GM23338 (cell line): Measurements from ENCODE around the gene SLC7A4. TPM values are rescaled to one million over a fixed set of nuclear protein-coding genes. Genes with fewer than 3 reads are reported as not detected.

Source experiments
- ATAC-seq: fragments of 200-7000 bp; cut with Tn5 transposase; 3 replicates; pipeline ENCODE4 v1.9.1; 2020
- DNase-seq: peaks from one replicate; pipeline ENCODE4 v3.0.0-alpha.2; 2015; ENCODE audit warnings: low spot score
- H2AFZ ChIP-seq: fragments of 200-600 bp; sonication (generic); 2 replicates; pipeline ENCODE4 v1.8.0; 2016; ENCODE audit warnings: antibody characterized with exemption, mild to moderate bottlenecking, moderate library complexity
- H3F3A ChIP-seq: fragments of 200-600 bp; sonication (generic); replicated peaks from 2 replicates; pipeline ENCODE4 v1.8.0; 2017; ENCODE audit warnings: antibody characterized with exemption, mixed run types, low read depth
- H3K27ac ChIP-seq: fragments of 200-600 bp; sonication (generic); 2 replicates; pipeline ENCODE4 v1.6.1; 2016; ENCODE audit warnings: low read depth
- H3K27me3 ChIP-seq: fragments of 200-600 bp; sonication (generic); 2 replicates; pipeline ENCODE4 v1.8.0; 2016; ENCODE audit warnings: mild to moderate bottlenecking, mixed run types, moderate library complexity; ENCODE audit not compliant: insufficient read depth
- H3K36me3 ChIP-seq: fragments of 200-600 bp; sonication (generic); 2 replicates; pipeline ENCODE4 v1.8.0; 2016; ENCODE audit warnings: mild to moderate bottlenecking; ENCODE audit not compliant: insufficient read depth
- H3K4me1 ChIP-seq: fragments of 200-600 bp; sonication (generic); 2 replicates; pipeline ENCODE4 v1.8.0; 2016; ENCODE audit warnings: mild to moderate bottlenecking, moderate library complexity; ENCODE audit not compliant: insufficient read depth
- H3K4me2 ChIP-seq: fragments of 200-600 bp; sonication (generic); 2 replicates; pipeline ENCODE4 v1.7.1; 2017; ENCODE audit warnings: mixed run types
- H3K4me3 ChIP-seq: fragments of 200-600 bp; sonication (generic); 2 replicates; pipeline ENCODE4 v1.6.1; 2016; ENCODE audit warnings: mixed run types
- H3K79me2 ChIP-seq: fragments of 200-600 bp; sonication (generic); replicated peaks from 2 replicates; pipeline ENCODE4 v1.8.0; 2017; ENCODE audit warnings: mild to moderate bottlenecking; ENCODE audit not compliant: insufficient read depth
- H3K9me2 ChIP-seq: fragments of 200-600 bp; sonication (generic); 2 replicates; pipeline ENCODE4 v1.8.0; 2017; ENCODE audit not compliant: insufficient read depth
- H4K20me1 ChIP-seq: fragments of 200-600 bp; sonication (generic); replicated peaks from 2 replicates; pipeline ENCODE4 v1.8.0; 2017; ENCODE audit warnings: mild to moderate bottlenecking; ENCODE audit not compliant: insufficient read depth
- H3K27ac Mint-ChIP-seq: 2 replicates; pipeline ENCODE4 v1.8.0; 2020; ENCODE audit warnings: inconsistent platforms, mild to moderate bottlenecking, moderate library complexity, mixed read lengths
- H3K27me3 Mint-ChIP-seq: 3 replicates; pipeline ENCODE4 v1.8.0; 2022; ENCODE audit warnings: low read depth, mild to moderate bottlenecking, moderate library complexity, mixed read lengths, inconsistent platforms; ENCODE audit not compliant: insufficient read depth, poor library complexity
- H3K36me3 Mint-ChIP-seq: 3 replicates; pipeline ENCODE4 v1.8.0; 2021; ENCODE audit warnings: low read depth, mild to moderate bottlenecking, inconsistent platforms, moderate library complexity, mixed read lengths
- H3K4me1 Mint-ChIP-seq: 3 replicates; pipeline ENCODE4 v1.8.0; 2020; ENCODE audit warnings: mild to moderate bottlenecking, inconsistent platforms, mixed read lengths
- H3K4me3 Mint-ChIP-seq: 3 replicates; pipeline ENCODE4 v1.8.0; 2021; ENCODE audit warnings: moderate library complexity, mild to moderate bottlenecking, inconsistent platforms, mixed read lengths
- H3K9me3 Mint-ChIP-seq: 3 replicates; pipeline ENCODE4 v1.8.0; 2020; ENCODE audit warnings: moderate library complexity, mild to moderate bottlenecking, inconsistent platforms, mixed read lengths
- EZH2 ChIP-seq: fragments of 200-600 bp; sonication (generic); IDR thresholded peaks from one replicate; pipeline ENCODE4 v1.8.0; 2017; ENCODE audit warnings: antibody characterized with exemption, mild to moderate bottlenecking, low read depth; ENCODE audit not compliant: unreplicated experiment
- JUNB ChIP-seq: IDR thresholded peaks from one replicate; pipeline ENCODE4 v1.6.1; 2016; ENCODE audit warnings: antibody characterized with exemption; ENCODE audit not compliant: unreplicated experiment
- NANOG ChIP-seq: IDR thresholded peaks from 2 replicates; pipeline ENCODE4 v1.6.1; 2016; ENCODE audit warnings: antibody characterized with exemption, borderline replicate concordance
- STAT1 ChIP-seq: IDR thresholded peaks from one replicate; pipeline ENCODE4 v1.6.1; 2016; ENCODE audit warnings: antibody characterized with exemption; ENCODE audit not compliant: unreplicated experiment
- polyA plus RNA-seq: library from polyadenylated mRNA; unstranded; fragments of >200 nt; fragmentation: Nextera tagmentation; extraction: Ambion mirVana; gene quantifications from 2 replicates; pipeline ENCODE4 v1.2.1, GENCODE V29; 2016
- total RNA-seq: library from RNA; depleted of rRNA; stranded (reverse); fragments of >200 nt; shearing (Covaris generic); gene quantifications from 2 replicates; pipeline ENCODE4 v1.2.3, GENCODE V29; 2014
- TF ChIP-seq, protein P1 (sequence below): IDR thresholded peaks from one replicate; pipeline ENCODE4 v1.6.1; 2018; ENCODE audit warnings: antibody characterized with exemption; ENCODE audit not compliant: unreplicated experiment
- TF ChIP-seq, protein P2 (sequence below): IDR thresholded peaks from 2 replicates; pipeline ENCODE4 v1.6.1; 2016; ENCODE audit warnings: antibody characterized with exemption
- TF ChIP-seq, protein P3 (sequence below): fragments of 250-450 bp; sonication (Bioruptor Pico); IDR thresholded peaks from 2 replicates; pipeline ENCODE4 v1.5.0; 2020; ENCODE audit warnings: mild to moderate bottlenecking, moderate library complexity
- TF ChIP-seq, protein P4 (sequence below), 2 experiments: fragments of 200-600 bp in 1 of 2; sonication (generic) in 1 of 2; conservative IDR thresholded peaks; 2 replicates each; pipeline versions ENCODE4 v1.5.1 to v1.6.1; 2016 to 2017; ENCODE audit warnings: antibody characterized with exemption in 2 of 2, low read depth in 2 of 2, mild to moderate bottlenecking in 2 of 2, moderate library complexity in 1 of 2

SLC7A4 gene
- total and polyA plus RNA-seq, 2 experiments from 2014 or later = 0.07 to 0.44 TPM

DNA sequence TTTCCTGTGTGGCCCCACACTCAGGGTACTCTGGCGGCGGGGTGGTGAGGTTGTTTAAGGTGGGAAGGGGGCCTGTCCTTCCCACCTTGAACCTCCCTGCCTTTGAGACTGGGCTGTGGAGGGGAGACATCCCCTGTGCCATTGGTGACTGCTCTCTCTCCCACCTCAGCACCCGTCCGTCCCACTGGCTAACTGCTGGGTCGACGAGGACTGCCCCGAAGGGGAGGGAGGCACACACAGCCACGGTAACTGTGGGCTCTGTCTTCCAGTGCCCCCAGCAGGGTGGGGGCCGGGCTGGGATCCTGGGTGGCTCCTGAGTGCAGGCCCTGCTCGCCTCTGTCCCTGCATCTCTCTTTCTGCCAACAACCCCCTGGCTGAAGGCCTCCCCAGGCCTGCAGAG lies 9.9 kb downstream of the SLC7A4 start (continued):
- TF ChIP-seq, protein P1, sequence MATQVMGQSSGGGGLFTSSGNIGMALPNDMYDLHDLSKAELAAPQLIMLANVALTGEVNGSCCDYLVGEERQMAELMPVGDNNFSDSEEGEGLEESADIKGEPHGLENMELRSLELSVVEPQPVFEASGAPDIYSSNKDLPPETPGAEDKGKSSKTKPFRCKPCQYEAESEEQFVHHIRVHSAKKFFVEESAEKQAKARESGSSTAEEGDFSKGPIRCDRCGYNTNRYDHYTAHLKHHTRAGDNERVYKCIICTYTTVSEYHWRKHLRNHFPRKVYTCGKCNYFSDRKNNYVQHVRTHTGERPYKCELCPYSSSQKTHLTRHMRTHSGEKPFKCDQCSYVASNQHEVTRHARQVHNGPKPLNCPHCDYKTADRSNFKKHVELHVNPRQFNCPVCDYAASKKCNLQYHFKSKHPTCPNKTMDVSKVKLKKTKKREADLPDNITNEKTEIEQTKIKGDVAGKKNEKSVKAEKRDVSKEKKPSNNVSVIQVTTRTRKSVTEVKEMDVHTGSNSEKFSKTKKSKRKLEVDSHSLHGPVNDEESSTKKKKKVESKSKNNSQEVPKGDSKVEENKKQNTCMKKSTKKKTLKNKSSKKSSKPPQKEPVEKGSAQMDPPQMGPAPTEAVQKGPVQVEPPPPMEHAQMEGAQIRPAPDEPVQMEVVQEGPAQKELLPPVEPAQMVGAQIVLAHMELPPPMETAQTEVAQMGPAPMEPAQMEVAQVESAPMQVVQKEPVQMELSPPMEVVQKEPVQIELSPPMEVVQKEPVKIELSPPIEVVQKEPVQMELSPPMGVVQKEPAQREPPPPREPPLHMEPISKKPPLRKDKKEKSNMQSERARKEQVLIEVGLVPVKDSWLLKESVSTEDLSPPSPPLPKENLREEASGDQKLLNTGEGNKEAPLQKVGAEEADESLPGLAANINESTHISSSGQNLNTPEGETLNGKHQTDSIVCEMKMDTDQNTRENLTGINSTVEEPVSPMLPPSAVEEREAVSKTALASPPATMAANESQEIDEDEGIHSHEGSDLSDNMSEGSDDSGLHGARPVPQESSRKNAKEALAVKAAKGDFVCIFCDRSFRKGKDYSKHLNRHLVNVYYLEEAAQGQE = no peak
- TF ChIP-seq NANOG (no peak), STAT1 (no peak), JUNB (no peak)
- TF ChIP-seq, protein P2, sequence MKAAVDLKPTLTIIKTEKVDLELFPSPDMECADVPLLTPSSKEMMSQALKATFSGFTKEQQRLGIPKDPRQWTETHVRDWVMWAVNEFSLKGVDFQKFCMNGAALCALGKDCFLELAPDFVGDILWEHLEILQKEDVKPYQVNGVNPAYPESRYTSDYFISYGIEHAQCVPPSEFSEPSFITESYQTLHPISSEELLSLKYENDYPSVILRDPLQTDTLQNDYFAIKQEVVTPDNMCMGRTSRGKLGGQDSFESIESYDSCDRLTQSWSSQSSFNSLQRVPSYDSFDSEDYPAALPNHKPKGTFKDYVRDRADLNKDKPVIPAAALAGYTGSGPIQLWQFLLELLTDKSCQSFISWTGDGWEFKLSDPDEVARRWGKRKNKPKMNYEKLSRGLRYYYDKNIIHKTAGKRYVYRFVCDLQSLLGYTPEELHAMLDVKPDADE = no peak

DNA sequence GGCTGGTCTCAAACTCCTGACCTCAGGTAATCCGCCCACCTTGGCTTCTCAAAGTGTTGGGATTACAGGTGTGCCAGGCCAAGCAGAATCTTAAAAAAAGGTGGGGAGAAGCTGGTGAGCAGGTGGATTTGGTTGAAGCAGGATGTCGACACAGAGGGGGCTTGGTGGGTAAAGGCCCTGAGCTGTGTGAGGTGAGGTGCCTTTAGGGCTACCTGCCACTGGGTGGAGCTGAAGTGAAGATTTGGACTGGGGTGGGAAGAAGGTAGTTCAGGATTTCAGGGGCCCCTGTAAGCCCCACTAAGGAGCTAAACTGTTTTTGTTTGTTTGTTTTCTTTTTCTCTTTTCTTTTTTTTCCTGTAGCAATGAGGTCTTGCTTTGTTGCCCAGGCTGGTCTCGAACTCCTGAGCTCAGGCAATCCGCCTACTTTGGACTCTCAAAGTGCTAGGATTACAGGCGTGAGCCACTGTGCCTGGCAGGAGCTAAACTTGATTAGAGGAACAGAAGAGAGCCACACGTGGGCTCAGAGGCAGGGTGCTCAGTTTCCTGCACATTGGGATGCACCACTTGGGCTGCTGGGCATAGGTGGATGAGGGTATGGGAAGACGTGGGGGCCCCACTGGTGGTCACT lies 11.4 kb downstream of the SLC7A4 start:
- Histone ChIP-seq H3K9me2 (no peaks in the 10 kb centered on the region), H2AFZ (0 out of 2 replicates have a peak overlapping the region, but pooled peaks have one; percentile 24), H3K4me3 (no peak overlapping the region), H3K4me2 (no peak overlapping the region), H3F3A (no peaks in the 10 kb centered on the region), H4K20me1 (no peaks in the 10 kb centered on the region), H3K4me1 (no peaks in the 10 kb centered on the region), H3K36me3 (no peaks in the 10 kb centered on the region), H3K27ac (no peak overlapping the region), H3K27me3 (no peaks in the 10 kb centered on the region), H3K79me2 (no peaks in the 10 kb centered on the region)
- H3K9me3 Mint-ChIP-seq = peaks cover 2% of the 10 kb centered on the region; the same call in 2 of the 3 replicates
- peaks cover 11% of the 10 kb centered on the region for H3K27me3 Mint-ChIP-seq
- H3K4me1 Mint-ChIP-seq = no peaks in the 10 kb centered on the region
- DNase-seq (peak; percentile 85), ATAC-seq (peak; percentile 94)
- H3K36me3 Mint-ChIP-seq = no peaks in the 10 kb centered on the region
- TF ChIP-seq EZH2 (no peak), JUNB (no peak)
- TF ChIP-seq, protein P3, sequence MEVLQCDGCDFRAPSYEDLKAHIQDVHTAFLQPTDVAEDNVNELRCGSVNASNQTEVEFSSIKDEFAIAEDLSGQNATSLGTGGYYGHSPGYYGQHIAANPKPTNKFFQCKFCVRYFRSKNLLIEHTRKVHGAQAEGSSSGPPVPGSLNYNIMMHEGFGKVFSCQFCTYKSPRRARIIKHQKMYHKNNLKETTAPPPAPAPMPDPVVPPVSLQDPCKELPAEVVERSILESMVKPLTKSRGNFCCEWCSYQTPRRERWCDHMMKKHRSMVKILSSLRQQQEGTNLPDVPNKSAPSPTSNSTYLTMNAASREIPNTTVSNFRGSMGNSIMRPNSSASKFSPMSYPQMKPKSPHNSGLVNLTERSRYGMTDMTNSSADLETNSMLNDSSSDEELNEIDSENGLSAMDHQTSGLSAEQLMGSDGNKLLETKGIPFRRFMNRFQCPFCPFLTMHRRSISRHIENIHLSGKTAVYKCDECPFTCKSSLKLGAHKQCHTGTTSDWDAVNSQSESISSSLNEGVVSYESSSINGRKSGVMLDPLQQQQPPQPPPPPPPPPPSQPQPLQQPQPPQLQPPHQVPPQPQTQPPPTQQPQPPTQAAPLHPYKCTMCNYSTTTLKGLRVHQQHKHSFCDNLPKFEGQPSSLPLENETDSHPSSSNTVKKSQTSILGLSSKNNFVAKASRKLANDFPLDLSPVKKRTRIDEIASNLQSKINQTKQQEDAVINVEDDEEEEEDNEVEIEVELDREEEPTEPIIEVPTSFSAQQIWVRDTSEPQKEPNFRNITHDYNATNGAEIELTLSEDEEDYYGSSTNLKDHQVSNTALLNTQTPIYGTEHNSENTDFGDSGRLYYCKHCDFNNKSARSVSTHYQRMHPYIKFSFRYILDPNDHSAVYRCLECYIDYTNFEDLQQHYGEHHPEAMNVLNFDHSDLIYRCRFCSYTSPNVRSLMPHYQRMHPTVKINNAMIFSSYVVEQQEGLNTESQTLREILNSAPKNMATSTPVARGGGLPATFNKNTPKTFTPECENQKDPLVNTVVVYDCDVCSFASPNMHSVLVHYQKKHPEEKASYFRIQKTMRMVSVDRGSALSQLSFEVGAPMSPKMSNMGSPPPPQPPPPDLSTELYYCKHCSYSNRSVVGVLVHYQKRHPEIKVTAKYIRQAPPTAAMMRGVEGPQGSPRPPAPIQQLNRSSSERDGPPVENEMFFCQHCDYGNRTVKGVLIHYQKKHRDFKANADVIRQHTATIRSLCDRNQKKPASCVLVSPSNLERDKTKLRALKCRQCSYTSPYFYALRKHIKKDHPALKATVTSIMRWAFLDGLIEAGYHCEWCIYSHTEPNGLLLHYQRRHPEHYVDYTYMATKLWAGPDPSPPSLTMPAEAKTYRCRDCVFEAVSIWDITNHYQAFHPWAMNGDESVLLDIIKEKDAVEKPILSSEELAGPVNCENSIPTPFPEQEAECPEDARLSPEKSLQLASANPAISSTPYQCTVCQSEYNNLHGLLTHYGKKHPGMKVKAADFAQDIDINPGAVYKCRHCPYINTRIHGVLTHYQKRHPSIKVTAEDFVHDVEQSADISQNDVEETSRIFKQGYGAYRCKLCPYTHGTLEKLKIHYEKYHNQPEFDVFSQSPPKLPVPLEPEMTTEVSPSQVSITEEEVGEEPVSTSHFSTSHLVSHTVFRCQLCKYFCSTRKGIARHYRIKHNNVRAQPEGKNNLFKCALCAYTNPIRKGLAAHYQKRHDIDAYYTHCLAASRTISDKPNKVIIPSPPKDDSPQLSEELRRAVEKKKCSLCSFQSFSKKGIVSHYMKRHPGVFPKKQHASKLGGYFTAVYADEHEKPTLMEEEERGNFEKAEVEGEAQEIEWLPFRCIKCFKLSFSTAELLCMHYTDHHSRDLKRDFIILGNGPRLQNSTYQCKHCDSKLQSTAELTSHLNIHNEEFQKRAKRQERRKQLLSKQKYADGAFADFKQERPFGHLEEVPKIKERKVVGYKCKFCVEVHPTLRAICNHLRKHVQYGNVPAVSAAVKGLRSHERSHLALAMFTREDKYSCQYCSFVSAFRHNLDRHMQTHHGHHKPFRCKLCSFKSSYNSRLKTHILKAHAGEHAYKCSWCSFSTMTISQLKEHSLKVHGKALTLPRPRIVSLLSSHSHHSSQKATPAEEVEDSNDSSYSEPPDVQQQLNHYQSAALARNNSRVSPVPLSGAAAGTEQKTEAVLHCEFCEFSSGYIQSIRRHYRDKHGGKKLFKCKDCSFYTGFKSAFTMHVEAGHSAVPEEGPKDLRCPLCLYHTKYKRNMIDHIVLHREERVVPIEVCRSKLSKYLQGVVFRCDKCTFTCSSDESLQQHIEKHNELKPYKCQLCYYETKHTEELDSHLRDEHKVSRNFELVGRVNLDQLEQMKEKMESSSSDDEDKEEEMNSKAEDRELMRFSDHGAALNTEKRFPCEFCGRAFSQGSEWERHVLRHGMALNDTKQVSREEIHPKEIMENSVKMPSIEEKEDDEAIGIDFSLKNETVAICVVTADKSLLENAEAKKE (CRISPR knock-in tag) = no peak
- TF ChIP-seq, protein P4, sequence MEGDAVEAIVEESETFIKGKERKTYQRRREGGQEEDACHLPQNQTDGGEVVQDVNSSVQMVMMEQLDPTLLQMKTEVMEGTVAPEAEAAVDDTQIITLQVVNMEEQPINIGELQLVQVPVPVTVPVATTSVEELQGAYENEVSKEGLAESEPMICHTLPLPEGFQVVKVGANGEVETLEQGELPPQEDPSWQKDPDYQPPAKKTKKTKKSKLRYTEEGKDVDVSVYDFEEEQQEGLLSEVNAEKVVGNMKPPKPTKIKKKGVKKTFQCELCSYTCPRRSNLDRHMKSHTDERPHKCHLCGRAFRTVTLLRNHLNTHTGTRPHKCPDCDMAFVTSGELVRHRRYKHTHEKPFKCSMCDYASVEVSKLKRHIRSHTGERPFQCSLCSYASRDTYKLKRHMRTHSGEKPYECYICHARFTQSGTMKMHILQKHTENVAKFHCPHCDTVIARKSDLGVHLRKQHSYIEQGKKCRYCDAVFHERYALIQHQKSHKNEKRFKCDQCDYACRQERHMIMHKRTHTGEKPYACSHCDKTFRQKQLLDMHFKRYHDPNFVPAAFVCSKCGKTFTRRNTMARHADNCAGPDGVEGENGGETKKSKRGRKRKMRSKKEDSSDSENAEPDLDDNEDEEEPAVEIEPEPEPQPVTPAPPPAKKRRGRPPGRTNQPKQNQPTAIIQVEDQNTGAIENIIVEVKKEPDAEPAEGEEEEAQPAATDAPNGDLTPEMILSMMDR (conservative IDR thresholded peaks at IDR 0.05; ENCODE audit: low read depth in 2 of 2) = peak; percentile 67 to 77
- H3K27ac Mint-ChIP-seq = no peak overlapping the region
- no peak overlapping the region; the same call in 2 of the 3 replicates for H3K4me3 Mint-ChIP-seq
